Activated naive CD4-positive, alpha-beta T cell (primary cell): ENCODE data around the gene LPIN1.
"Not testable (repeated sequence)": the region's sequence is repeated elsewhere in the genome, so short reads cannot be mapped to it uniquely, and the experiment has no call there.

Experiments used
- DNase-seq, 4 experiments: peaks; one replicate each; lab custom pipeline; 2025; lab: John Stamatoyannopoulos, UW

LPIN1 gene

GRCh38 chr2:11715987-11716652, 30.3 kb upstream of the LPIN1 start:
- DNase-seq, result no peak

DNA sequence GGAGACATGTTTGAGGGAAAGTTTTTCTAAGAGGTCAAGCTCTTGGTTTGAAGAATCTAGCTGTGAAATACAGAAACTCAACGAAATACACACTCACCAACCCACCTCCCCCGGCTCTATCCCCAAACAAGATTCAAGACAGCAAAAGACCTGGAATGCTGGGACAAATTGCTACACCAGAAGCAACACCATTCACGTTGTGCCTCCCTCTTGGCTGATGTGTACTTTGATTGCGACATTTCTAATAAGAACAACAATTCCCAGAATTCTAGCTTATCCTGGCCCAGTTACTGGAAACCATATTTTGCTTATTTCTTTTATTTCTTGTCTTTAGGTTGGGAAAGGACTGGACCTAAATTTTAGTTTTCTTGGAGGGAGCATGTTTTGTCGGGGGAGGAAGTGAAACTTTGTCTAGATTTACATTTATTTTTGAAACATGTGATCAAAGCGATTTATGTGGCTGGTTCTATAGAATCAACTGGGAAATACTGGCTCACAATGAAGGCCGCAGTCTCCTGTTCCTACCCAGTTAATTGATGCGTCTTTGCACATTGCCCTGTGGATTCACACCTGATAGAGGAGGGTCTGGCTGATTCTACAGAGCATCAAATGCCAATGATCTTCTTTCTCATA, 29.6 kb upstream of the LPIN1 start:
- DNase-seq, result no peak

DNA sequence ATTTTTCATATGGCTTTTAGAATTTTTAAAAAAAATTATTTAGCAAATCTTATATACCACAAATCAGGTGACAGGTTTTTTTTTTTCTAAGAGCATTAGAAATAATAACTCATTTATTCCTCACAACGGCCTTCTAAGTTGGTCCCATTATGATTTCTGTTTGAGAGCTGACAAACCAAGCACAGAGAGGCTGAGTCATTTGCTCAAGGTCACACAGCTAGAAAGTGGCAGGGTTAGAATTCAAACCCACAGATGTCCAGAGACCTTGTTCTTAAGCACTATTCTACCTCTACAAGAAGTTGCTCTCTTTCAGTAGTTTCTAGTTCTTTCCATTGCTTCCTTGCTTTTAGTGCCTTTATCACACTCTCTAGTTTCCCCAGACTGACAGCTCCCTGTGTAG, 28.8 kb upstream of the LPIN1 start:
- no peak for DNase-seq

GRCh38 chr2:11718606-11719005, 27.8 kb upstream of the LPIN1 start:
- no peak for DNase-seq

DNA sequence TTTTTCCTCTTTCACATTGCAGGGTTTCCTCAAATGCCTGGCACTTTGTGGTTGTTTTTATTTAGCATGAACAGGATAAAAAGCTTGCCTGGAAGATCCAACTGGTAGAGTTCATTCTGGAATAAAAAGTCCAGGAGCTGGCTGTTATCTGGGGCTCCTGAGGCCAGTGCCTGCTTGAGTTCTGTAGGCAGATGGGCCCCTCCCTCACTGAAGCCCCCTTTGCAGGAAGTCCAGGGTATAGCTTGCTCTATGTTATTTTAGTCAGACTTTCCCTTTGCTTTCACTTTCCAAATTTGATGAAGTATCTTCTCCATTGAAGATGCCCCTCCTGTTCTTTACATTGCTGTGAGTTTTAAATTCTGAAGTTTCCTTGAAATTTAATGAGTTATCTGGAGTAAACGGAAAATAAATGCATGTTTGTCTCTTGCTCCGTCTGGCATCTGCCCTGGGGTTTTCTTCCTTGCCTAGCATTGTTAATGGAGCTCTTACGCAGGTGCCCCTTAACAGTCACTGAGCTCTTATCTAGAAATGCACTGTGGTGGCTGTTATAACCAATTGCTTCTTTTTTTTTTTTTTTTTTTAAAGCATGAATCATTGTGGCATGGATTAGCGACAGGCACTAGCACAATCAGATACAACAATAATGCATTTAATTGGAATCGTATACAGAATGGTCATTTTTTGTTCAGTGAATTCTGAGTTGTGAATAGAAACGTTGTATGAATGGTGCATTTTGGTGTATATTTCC, 27.0 kb upstream of the LPIN1 start:
- no peak for DNase-seq

DNA sequence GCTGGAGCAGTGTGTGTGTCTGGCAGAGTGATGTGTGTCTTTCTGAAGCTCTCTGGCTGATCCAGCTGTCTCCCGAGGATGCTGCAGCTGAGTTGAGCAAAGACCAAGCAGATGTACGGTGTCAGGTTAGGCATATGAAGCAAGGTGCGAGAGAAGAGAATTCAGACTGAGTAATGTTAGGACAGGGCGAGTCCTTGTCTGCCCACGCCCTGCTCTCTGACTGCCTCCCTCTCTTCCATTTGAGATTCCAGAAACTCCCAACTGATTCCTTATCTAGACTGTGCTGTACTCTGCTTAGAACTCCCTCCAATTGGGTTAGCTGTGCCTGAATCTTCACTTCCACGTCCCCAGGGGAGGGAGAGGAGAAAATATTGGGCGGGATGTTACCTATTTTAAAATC, 25.7 kb upstream of the LPIN1 start:
- no peak for DNase-seq

DNA sequence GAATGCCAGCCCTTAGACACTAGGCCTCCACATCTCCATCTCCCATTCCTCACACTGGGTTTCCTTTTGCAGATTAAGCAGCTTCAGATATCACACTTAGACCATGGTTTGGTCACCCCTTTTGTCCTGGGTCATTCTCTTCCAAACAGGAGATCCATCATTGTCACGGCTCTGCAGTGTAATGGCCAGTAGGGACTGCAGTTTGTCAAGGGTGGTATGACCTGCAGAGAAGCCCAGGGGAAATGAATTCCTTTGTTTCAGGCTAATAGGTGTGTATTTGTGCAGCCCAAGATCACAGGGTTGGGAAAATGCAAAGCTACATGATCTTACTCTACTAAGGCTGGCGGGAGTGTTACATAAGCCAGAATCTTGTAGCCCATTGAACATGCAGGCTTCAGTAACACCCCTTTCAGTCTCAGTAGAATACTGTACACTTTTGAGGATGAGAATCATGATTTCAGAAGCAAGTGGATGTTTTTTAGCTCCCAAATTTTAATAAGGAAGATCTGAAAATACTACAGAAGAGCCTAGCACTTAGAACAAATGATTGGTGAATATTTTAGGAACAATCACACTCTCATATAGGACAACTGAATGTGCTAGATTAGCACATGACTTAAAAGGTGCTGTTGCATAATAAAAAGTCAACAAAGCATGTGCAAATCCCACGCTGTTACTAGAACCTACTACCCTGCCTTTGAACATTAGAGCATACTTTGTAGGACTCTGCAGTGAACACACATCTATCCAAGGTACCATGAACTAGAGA, 24.0 kb upstream of the LPIN1 start:
- no peak for DNase-seq

GRCh38 chr2:11723061-11723371, 23.4 kb upstream of the LPIN1 start:
- no peak for DNase-seq

GRCh38 chr2:11724151-11724550, 22.3 kb upstream of the LPIN1 start:
- DNase-seq, result no peak

DNA sequence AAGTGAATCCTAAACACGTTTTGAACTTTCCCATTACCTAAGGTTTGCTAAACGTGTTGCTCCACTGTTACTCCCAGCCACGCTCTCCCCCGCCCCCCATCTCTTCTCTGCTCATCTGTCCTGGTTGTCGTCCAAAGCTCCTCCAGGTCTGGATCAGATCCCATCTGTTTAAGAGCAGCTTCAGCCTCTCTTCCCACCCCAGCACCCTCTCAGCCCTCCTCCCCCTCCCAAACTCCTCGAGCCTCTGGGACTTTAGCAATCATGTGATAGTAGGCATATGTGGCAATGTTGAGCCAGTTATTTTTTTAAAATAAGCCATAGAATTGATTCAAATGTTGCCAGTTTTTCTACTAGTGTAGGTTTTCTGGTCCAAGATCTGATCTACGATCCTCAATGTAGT, 20.0 kb upstream of the LPIN1 start:
- DNase-seq, result no peak

DNA sequence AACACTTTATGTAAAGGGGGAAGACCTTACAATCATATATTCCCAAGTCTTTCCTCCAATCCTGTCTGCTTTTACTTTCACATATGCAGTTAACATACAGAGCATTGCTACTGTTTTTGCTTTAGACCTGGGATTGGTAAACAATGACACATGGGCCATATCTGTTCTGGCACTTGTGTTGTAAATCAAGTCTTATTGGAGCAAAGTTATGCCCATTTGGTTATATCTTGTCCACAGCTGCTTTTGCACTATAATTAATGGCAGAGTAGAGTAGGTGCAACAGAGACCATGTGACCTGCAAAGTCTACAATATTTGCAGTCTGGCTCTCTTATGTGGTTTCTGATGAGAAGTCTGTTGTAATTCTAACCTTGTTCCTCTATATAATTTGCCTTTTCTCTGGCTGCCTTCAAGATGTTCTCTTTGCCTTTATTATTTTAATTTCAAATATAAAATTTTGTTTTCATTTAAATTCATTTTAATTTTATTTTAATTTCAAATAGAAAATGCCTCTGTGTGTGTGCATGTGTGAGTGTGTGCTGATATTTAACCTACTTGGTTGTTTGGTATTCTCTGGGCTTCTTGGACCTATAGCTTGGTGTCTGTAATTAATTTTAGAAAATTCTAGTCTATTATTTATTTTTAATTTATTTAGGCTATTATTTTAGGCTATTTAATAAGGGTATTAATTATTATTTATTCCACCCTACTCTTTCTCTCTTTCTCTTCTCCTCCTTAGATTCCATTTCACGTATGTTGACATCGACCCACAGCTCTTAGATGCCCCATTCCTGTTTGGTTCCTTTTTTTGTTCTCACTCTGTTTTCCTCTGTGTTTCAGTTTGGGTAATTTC, 16.8 kb upstream of the LPIN1 start:
- no peak for DNase-seq

DNA sequence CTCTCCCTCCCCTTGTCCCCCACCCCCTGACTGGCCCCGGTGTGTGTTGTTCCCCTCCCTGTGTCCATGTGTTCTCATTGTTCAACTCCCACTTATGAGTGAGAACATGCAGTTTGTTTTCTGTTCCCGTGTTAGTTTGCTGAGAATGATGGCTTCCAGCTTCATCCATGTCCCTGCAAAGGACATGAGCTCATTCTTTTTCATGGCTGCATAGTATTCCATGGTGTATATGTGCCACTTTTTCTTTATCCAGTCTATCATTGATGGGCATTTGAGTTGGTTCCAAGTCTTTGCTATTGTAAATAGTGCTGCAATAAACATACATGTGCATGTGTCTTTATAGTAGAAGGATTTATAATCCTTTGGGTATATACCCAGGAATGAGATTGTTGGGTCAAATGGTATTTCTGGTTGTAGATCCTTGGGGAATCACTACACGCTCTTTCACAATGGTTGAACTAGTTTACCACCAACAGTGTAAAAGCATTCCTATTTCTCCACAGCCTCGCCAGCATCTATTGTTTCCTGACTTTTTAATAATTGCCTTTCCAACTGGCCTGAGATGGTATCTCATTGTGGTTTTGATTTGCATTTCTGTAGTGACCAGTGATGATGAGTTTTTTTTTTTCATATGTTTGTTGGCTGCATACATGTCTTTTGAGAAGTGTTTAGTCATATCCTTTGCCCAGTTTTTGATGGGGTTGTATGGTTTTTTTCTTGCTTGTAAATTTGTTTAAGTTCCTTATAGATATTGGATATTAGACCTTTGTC, 15.0 kb upstream of the LPIN1 start:
- DNase-seq, result not testable (repeated sequence)

- DNase-seq, result no peak
These were observed 13.8 kb upstream of the LPIN1 start for GRCh38 chr2:11732587-11732986.

- not testable (repeated sequence) for DNase-seq
These were observed 8.6 kb upstream of the LPIN1 start for GRCh38 chr2:11737852-11738251.

DNA sequence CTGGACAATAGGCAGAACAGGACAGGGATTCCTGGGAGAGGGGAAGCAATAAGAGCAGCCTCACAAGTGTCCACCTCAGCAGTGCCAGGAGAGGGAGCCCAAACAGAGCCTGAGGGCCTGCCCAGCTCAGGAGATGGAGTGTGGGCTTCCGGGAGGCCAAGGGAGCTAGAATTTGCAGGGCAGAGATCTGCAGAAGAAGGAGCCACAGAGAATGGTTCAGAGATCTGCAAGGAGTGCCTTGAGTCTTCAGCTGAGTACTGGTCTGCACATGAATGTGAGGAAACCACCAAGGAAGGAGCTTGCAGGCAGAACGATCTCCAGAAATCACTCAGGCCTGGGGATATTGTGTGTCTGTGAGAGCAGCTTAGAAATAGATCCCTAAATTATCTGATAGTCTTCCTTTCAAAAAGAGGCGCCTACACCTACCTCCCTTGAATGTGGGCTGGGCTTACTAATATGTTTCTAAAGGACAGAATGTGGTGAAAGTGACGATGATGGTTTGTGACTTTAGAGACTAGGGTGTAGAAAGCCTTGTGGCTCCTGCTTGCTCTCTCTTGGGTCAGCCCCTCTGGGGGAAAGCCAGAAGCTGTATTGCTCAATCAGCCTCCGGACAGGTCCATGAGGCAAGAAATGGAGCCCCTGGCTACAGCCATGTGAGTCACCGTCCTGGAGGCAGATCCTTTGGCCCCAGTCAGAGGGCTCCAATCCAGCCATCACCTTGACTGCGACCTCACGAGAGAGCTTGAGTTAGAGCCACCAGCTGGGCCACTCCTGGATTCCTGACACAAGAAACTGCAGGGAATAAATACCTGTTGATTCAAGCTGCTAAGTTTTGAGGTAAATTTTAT, 7.6 kb upstream of the LPIN1 start:
- peak in 1 of 4 experiments; percentile 9 for DNase-seq

DNA sequence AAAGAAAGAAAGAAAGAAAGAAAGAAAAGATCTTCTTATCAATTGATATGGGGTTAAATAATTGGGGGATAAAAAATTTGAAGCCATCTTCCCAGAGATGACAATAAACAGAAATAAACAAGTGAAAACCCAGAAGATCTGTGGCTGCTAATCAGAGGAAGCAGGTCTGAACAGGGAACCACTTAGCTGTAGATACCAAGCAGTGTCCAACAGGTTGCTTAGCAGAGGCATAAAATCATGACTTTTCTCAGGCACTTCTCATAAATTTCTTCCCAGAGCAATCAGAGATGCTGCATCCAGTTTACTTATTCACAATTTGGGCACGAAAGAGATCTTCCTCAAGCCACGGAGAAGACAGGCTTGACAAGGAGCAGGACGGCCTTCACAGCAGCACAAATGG, 5.7 kb upstream of the LPIN1 start:
- no peak for DNase-seq

- no peak for DNase-seq
These were observed 4.1 kb upstream of the LPIN1 start for GRCh38 chr2:11742317-11742701.

- no peak for DNase-seq
These were observed 3.6 kb upstream of the LPIN1 start for GRCh38 chr2:11742702-11743357.

GRCh38 chr2:11743366-11743765, 3.1 kb upstream of the LPIN1 start:
- no peak for DNase-seq
